Measurements from ENCODE around the gene MRPL49. TPM values are rescaled to one million over a fixed set of nuclear protein-coding genes. Genes with fewer than 3 reads are reported as not detected.

MRPL49 gene
- total RNA-seq, 2 experiments from 2014 or later, result 36.5 to 37.4 TPM

DNA sequence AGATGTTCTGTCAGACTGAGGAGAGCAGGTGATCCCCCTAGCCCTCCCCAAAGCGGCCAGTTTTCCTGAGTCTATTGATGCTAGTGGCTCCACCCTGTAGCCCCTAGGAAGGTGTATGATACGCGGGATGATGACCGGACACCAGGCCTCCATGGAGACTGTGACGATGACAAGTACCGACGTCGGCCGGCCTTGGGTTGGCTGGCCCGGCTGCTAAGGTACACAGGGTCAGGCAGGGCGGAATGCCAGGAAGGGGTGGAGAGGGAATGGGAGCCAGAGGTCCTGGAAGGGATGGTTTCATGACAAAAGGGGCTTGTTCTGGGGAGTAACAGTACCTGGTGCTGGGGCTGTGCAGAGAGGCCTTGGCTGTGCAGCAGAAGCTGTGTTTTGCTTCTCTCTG lies 34.9 kb upstream of the MRPL49 start:
- no peaks in the 10 kb centered on the region for H3K9me3 Mint-ChIP-seq
- H3K36me3 Mint-ChIP-seq (ENCODE audit: low read depth), result peaks cover 48% of the 10 kb centered on the region
- no peak overlapping the region for H3K27ac Mint-ChIP-seq
- no peaks in the 10 kb centered on the region for H3K27me3 Mint-ChIP-seq
- H3K4me3 Mint-ChIP-seq, result no peak overlapping the region
- ChIA-PET POLR2A (interaction anchor here (3.0 kb wide), 1 partner anchor 8 kb away, joined by 31 read pairs; the partner anchor contains the start of gene VPS51), CTCF (interaction anchor here (1.0 kb wide), 1 partner anchor 35 kb away, joined by 3 read pairs; the partner anchor contains the start of genes FAU and MRPL49)
- no peak for DNase-seq
- peaks cover 31% of the 10 kb centered on the region for H3K4me1 Mint-ChIP-seq

GRCh38 chr11:65087827-65088226 lies 34.3 kb upstream of the MRPL49 start:
- ChIA-PET POLR2A (no interaction called here), CTCF (no interaction called here)
- Mint-ChIP-seq H3K27ac (no peak overlapping the region), H3K9me3 (no peaks in the 10 kb centered on the region), H3K27me3 (no peaks in the 10 kb centered on the region), H3K4me1 (peaks cover 25% of the 10 kb centered on the region), H3K36me3 (ENCODE audit: low read depth) (peaks cover 42% of the 10 kb centered on the region), H3K4me3 (no peak overlapping the region)
- no peak for DNase-seq

GRCh38 chr11:65089621-65090020 lies 32.5 kb upstream of the MRPL49 start:
- ChIA-PET POLR2A (interaction anchor here (2.0 kb wide), 1 partner anchor 9 kb away, joined by 8 read pairs; no protein-coding TSS in a partner anchor), CTCF (no interaction called here)
- Mint-ChIP-seq H3K4me1 (peaks cover 13% of the 10 kb centered on the region), H3K4me3 (no peak overlapping the region), H3K36me3 (ENCODE audit: low read depth) (peaks cover 26% of the 10 kb centered on the region), H3K9me3 (no peaks in the 10 kb centered on the region), H3K27me3 (no peaks in the 10 kb centered on the region), H3K27ac (no peak overlapping the region)
- DNase-seq, result no peak

DNA sequence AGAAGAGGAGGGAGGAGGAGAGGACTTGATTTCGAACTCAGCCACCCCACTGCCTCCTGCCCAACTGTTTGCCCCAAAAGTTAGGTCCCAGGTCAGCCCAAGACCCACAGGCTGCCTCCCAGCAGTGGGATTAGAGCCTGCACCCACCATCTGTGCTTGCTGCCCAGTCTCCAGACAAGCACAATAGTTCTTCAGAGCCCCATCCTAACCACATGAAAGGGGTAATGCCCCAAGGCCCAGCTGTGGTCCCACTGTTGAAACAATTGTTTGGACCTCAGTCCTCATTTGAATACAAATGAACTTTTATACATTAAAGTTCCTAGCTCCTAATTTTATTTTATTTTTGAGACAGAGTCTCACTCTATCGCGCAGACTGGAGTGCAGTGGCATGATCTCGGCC lies 31.5 kb upstream of the MRPL49 start:
- H3K4me1 Mint-ChIP-seq, result peaks cover 5% of the 10 kb centered on the region
- no peak overlapping the region for H3K27ac Mint-ChIP-seq
- ChIA-PET CTCF (no interaction called here), POLR2A (interaction anchor here (0.6 to 1.3 kb wide), 2 partner anchors 21 to 615 kb away, joined by 3 to 4 read pairs; partner anchors contain the start of gene TM7SF2)
- no peak for DNase-seq
- H3K9me3 Mint-ChIP-seq, result no peaks in the 10 kb centered on the region
- H3K27me3 Mint-ChIP-seq, result no peaks in the 10 kb centered on the region
- H3K4me3 Mint-ChIP-seq, result no peak overlapping the region
- H3K36me3 Mint-ChIP-seq (ENCODE audit: low read depth), result peaks cover 22% of the 10 kb centered on the region

GRCh38 chr11:65095427-65095826 lies 26.7 kb upstream of the MRPL49 start:
- peak overlapping the region; percentile 96 for H3K27ac Mint-ChIP-seq
- no peaks in the 10 kb centered on the region for H3K9me3 Mint-ChIP-seq
- peaks cover 11% of the 10 kb centered on the region for H3K36me3 Mint-ChIP-seq (ENCODE audit: low read depth)
- no peaks in the 10 kb centered on the region for H3K27me3 Mint-ChIP-seq
- ChIA-PET POLR2A (interaction anchor here (1.1 to 6.2 kb wide), 10 partner anchors 9 to 181 kb away, joined by 3 to 83 read pairs (median 18); partner anchors contain the start of genes ARL2, CDCA5, FAU and MRPL49), CTCF (interaction anchor here (1.7 to 6.8 kb wide), 2 partner anchors 16 to 26 kb away, joined by 3 to 89 read pairs; partner anchors contain the start of genes FAU, MRPL49 and TM7SF2)
- H3K4me3 Mint-ChIP-seq, result peak overlapping the region; percentile 97
- H3K4me1 Mint-ChIP-seq, result peaks cover 25% of the 10 kb centered on the region
- DNase-seq, result no peak

GRCh38 chr11:65095974-65096806 lies 25.9 kb upstream of the MRPL49 start, which contains the start of gene VPS51:
Gene VPS51 (plus strand): TSS chr11:65096214. CDS start chr11:65096251, 37 bp downstream.
- CTCF ChIA-PET, result interaction anchor here (1.1 to 6.8 kb wide), 6 partner anchors 13 to 82 kb away, joined by 3 to 89 read pairs (median 4); partner anchors contain the start of genes ARL2, FAU, MRPL49 and TM7SF2
- H3K27ac Mint-ChIP-seq, result peak within 1 kb of the TSS; percentile 96
- H3K4me1 Mint-ChIP-seq, result peaks cover 25% of the 10 kb centered on the region
- peaks cover 10% of the 10 kb centered on the region for H3K36me3 Mint-ChIP-seq (ENCODE audit: low read depth)
- H3K4me3 Mint-ChIP-seq, result peak within 1 kb of the TSS; percentile 97
- H3K9me3 Mint-ChIP-seq, result no peaks in the 10 kb centered on the region
- peak; percentile 91 for DNase-seq
- no peaks in the 10 kb centered on the region for H3K27me3 Mint-ChIP-seq
- POLR2A ChIA-PET, result interaction anchor here (0.8 to 6.2 kb wide), 25 partner anchors 9 to 517 kb away, joined by 3 to 83 read pairs (median 5); partner anchors contain the start of genes ARL2, CAPN1, CDCA5 and FAU

DNA sequence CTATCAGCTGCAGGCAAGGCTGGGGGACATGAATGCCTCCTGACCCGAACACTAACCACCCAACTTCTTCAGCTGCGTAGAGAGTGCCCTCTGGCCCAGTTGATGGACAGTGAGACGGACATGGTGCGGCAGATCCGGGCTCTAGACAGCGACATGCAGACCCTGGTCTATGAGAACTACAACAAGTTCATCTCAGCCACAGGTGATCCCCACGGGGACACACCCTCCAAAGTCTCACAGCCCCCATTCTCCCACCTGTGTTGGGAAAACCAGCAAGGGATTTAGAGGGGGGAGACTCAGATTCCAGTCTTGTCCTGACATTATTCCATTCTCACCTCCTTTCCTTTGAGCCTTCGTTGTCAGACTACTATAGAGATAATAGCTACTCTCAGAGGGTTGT lies 25.2 kb upstream of the MRPL49 start:
- CTCF ChIA-PET, result interaction anchor here (1.1 to 6.8 kb wide), 5 partner anchors 14 to 83 kb away, joined by 3 to 89 read pairs (median 5); partner anchors contain the start of genes ARL2, TM7SF2 and ZNHIT2
- H3K36me3 Mint-ChIP-seq (ENCODE audit: low read depth), result peaks cover 13% of the 10 kb centered on the region
- H3K27me3 Mint-ChIP-seq, result no peaks in the 10 kb centered on the region
- POLR2A ChIA-PET, result interaction anchor here (0.8 to 6.2 kb wide), 25 partner anchors 8 to 517 kb away, joined by 3 to 83 read pairs (median 7); partner anchors contain the start of genes ARL2, CAPN1, CDCA5 and FAU
- peak overlapping the region; percentile 97 for H3K4me3 Mint-ChIP-seq
- H3K9me3 Mint-ChIP-seq, result no peaks in the 10 kb centered on the region
- H3K4me1 Mint-ChIP-seq, result peaks cover 25% of the 10 kb centered on the region
- H3K27ac Mint-ChIP-seq, result peak overlapping the region; percentile 96
- DNase-seq, result no peak

- no peak overlapping the region for H3K27ac Mint-ChIP-seq
Observed at GRCh38 chr11:65100674-65101350, 21.3 kb upstream of the MRPL49 start.

DNA sequence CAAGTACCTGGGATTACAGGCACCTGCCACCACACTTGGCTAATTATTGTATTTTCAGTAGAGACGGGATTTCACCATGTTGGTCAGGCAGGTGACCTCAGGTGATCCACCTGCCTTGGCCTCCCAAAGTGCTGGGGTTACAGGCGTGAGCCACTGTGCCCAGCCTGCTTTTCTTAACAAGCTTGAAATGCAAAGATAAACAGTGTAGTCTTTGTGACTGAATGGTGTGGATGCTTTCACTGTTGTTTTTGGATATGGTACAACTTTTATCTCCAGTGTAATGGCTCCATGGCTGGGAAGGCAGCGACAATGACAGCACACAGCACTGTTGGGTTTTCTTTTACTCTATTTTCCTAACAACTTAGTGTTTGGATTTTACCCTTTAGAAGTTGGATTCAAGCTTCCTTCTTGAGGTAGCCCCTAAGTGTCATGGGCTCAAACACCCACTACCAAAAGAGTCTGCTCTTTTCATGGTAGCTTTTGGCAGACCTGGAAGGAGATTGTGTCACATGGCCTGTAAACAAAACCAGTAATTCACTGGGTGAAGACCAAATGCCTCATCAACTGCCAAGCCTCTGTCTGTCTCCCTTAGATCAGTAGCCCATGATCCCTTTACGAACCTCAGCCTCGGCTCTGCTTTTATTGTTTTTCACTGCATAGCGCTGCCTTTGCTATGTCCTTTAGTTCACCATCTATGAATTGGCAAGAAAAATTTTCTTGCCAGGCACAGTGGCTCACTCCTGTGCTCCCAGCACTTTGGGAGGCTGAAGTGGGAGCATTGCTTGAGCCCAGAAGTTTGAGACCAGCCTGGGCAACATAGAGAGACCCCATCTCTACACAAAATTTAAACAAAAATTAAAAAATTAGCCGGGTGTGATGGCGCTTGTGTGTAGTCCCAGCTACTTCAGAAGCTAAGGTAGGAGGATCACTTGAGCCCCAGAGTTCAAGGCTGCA lies 19.7 kb upstream of the MRPL49 start:
- CTCF ChIA-PET, result interaction anchor here (0.8 to 2.6 kb wide), 4 partner anchors 8 to 250 kb away, joined by 3 to 9 read pairs (median 4); partner anchors contain the start of gene TM7SF2
- Mint-ChIP-seq H3K27ac (no peak overlapping the region), H3K4me1 (peaks cover 31% of the 10 kb centered on the region), H3K27me3 (no peaks in the 10 kb centered on the region), H3K4me3 (no peak overlapping the region), H3K36me3 (ENCODE audit: low read depth) (peaks cover 35% of the 10 kb centered on the region), H3K9me3 (no peaks in the 10 kb centered on the region)
- POLR2A ChIA-PET, result interaction anchor here (1.6 to 1.8 kb wide), 3 partner anchors 9 to 32 kb away, joined by 3 to 6 read pairs (median 4); partner anchors contain the start of genes FAU, MRPL49, SYVN1 and TM7SF2
- no peak for DNase-seq

More at GRCh38 chr11:65100674-65101350, 21.3 kb upstream of the MRPL49 start:
- H3K36me3 Mint-ChIP-seq (ENCODE audit: low read depth), result peaks cover 26% of the 10 kb centered on the region
- POLR2A ChIA-PET, result interaction anchor here (0.6 to 5.3 kb wide), 2 partner anchors 17 kb away, joined by 3 to 49 read pairs; partner anchors contain the start of genes CDCA5 and ZNHIT2
- no peak for DNase-seq
- H3K27me3 Mint-ChIP-seq, result no peaks in the 10 kb centered on the region
- no peak overlapping the region for H3K4me3 Mint-ChIP-seq
- CTCF ChIA-PET, result interaction anchor here (1.0 to 6.8 kb wide), 3 partner anchors 10 to 17 kb away, joined by 3 to 89 read pairs (median 5); partner anchors contain the start of genes TM7SF2 and ZNHIT2
- peaks cover 38% of the 10 kb centered on the region for H3K4me1 Mint-ChIP-seq
- no peaks in the 10 kb centered on the region for H3K9me3 Mint-ChIP-seq

DNA sequence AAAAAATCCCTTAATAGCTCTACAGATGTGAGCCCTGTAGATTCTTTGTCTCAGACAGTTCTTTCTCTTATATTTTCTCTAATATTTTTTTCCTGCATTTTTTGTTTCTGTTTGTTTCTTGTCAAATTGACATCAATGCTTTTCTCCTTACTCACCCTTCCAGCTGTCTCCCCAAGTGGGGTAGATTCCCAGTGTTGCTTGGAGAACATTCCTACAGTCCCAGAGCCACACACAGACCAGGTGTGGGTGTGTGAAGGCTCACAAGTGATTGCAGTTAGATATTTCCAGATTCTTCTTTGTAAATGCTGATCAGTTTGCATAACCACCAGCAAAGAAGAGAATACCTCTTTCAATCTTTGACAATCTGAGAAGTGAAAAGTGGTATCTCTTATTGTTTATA lies 18.6 kb upstream of the MRPL49 start:
- Mint-ChIP-seq H3K4me3 (no peak overlapping the region), H3K4me1 (peaks cover 27% of the 10 kb centered on the region), H3K9me3 (no peaks in the 10 kb centered on the region), H3K27me3 (no peaks in the 10 kb centered on the region), H3K36me3 (ENCODE audit: low read depth) (peaks cover 31% of the 10 kb centered on the region), H3K27ac (no peak overlapping the region)
- CTCF ChIA-PET, result interaction anchor here (2.6 kb wide), 1 partner anchor 9 kb away, joined by 9 read pairs; the partner anchor contains the start of gene TM7SF2
- POLR2A ChIA-PET, result interaction anchor here (1.1 to 1.8 kb wide), 4 partner anchors 8 to 19 kb away, joined by 3 to 6 read pairs (median 4); partner anchors contain the start of genes FAU, MRPL49, TM7SF2 and ZNHIT2
- DNase-seq, result no peak

- DNase-seq, result no peak
- no peak overlapping the region for H3K4me3 Mint-ChIP-seq
- CTCF ChIA-PET, result no interaction called here
- POLR2A ChIA-PET, result interaction anchor here (0.7 to 2.4 kb wide), 4 partner anchors 8 to 21 kb away, joined by 3 to 9 read pairs (median 4); partner anchors contain the start of genes CDCA5, FAU, MRPL49 and VPS51
- no peaks in the 10 kb centered on the region for H3K27me3 Mint-ChIP-seq
- H3K27ac Mint-ChIP-seq, result no peak overlapping the region
- H3K9me3 Mint-ChIP-seq, result no peaks in the 10 kb centered on the region
- peaks cover 25% of the 10 kb centered on the region for H3K36me3 Mint-ChIP-seq (ENCODE audit: low read depth)
- peaks cover 22% of the 10 kb centered on the region for H3K4me1 Mint-ChIP-seq
Observed at GRCh38 chr11:65104628-65105027, 17.5 kb upstream of the MRPL49 start.
